Esophagus muscularis mucosa (tissue), 3 donors: ENCODE measurements around the gene BAAT.

ENCODE experiments used
- CTCF ChIP-seq, 3 experiments: fragments of 200-600 bp in 2 of 3; fragments of 450-650 bp in 1 of 3; sonication (generic) in 2 of 3; IDR thresholded peaks; one replicate each; pipeline ENCODE4 v1.5.1; 2017 to 2019; ENCODE audit warnings: antibody characterized with exemption in 3 of 3, mild to moderate bottlenecking in 2 of 3, moderate library complexity in 1 of 3
- EP300 ChIP-seq: sonication (generic); formaldehyde crosslinking; IDR thresholded peaks from one replicate; pipeline ENCODE4 v1.6.1; 2017; ENCODE audit warnings: antibody characterized with exemption

DNA sequence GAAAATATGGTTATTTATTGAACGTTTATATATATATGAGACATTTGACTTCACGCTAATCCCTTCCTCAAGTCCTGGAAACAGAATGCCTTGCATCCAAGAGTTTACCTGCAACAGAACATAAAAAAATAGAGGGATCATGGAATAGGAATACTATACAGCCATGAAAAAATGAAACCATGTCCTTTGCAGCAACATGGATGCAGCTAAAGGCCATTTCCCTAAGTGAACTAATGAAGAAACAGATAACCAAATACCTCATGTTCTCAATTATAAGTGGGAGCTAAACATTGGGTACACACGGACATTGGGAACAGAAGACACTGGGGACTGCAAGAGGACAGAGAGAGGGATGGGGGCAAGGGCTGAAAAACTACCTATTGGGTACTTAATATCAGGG is 13.0 kb downstream of the BAAT start:
- TF ChIP-seq CTCF (IDR thresholded peaks at IDR 0.05) (no peak), EP300 (no peak)
